B cell (primary cell): ENCODE results near the gene ME1. TPM values are rescaled to one million over a fixed set of nuclear protein-coding genes. Genes with fewer than 3 reads are reported as not detected.

Experiments used
- ATAC-seq: fragments of 200-7000 bp; cut with Tn5 transposase; one replicate; pipeline ENCODE4 v1.10.0; 2021; ENCODE audit warnings: low read depth, mild to moderate bottlenecking, moderate number of reproducible peaks, moderate library complexity
- CTCF ChIA-PET: fragments of 350-600 bp; sonication (Branson Sonifier 250); formaldehyde crosslinking; loops from one replicate; lab custom pipeline; 2021; ENCODE audit warnings: antibody characterized with exemption, inconsistent platforms; lab: Charles Lee
- POLR2A ChIA-PET: fragments of 350-600 bp; sonication (Branson Sonifier 250); formaldehyde crosslinking; loops from one replicate; lab custom pipeline; 2021; ENCODE audit warnings: antibody characterized with exemption; lab: Charles Lee
- DNase-seq: peaks from one replicate; pipeline ENCODE4 v3.0.0; 2013
- H2AFZ ChIP-seq: 2 replicates; pipeline ENCODE4 v1.6.1; 2012; ENCODE audit warnings: mild to moderate bottlenecking, low read depth, low read length; ENCODE audit not compliant: insufficient read depth, poor library complexity, severe bottlenecking
- H3K27ac ChIP-seq, 2 donors: 1 replicate in 1 of 2; 2 replicates in 1 of 2; pipeline ENCODE4 v1.5.1; 2012 to 2013; ENCODE audit warnings: low read length in 2 of 2, mild to moderate bottlenecking in 2 of 2, moderate library complexity in 1 of 2
- H3K27me3 ChIP-seq, 4 experiments: fragments of 200-600 bp in 1 of 4; sonication (generic) in 1 of 4; replicated peaks in 1 of 4; 1 replicate in 2 of 4; 2 replicates in 2 of 4; pipeline versions ENCODE4 v1.6.1 to v1.7.0; 2013 to 2016; ENCODE audit warnings: low read length in 3 of 4, mild to moderate bottlenecking in 2 of 4, mixed read lengths in 1 of 4, moderate library complexity in 1 of 4; ENCODE audit not compliant: insufficient read depth in 4 of 4, control insufficient read depth in 3 of 4; ENCODE audit errors: control extremely low read depth in 1 of 4
- H3K36me3 ChIP-seq, 2 experiments: replicated peaks in 1 of 2; 1 replicate in 1 of 2; 2 replicates in 1 of 2; pipeline versions ENCODE4 v1.6.1 to v1.7.1; 2013; ENCODE audit warnings: low read length in 1 of 2; ENCODE audit not compliant: insufficient read depth in 2 of 2, control insufficient read depth in 1 of 2; ENCODE audit errors: control extremely low read depth in 1 of 2, extremely low read depth in 1 of 2
- H3K4me1 ChIP-seq, 2 donors: fragments of 200-600 bp in 1 of 2; sonication (generic) in 1 of 2; 1 replicate in 1 of 2; 2 replicates in 1 of 2; pipeline versions ENCODE4 v1.5.1 to v1.6.1; 2013 to 2017; ENCODE audit warnings: low read length in 2 of 2; ENCODE audit not compliant: control insufficient read depth in 2 of 2, insufficient read depth in 2 of 2
- H3K4me2 ChIP-seq: replicated peaks from 2 replicates; pipeline ENCODE3; 2012; ENCODE audit warnings: mild to moderate bottlenecking, low read depth, low read length; ENCODE audit not compliant: poor library complexity, severe bottlenecking
- H3K4me3 ChIP-seq, 5 experiments: fragments of 200-600 bp in 1 of 5; sonication (generic) in 1 of 5; 1 replicate in 3 of 5; 2 replicates in 2 of 5; pipeline versions ENCODE4 v1.5.1 to v1.7.0; 2011 to 2016; ENCODE audit warnings: low read length in 4 of 5, mild to moderate bottlenecking in 4 of 5, low read depth in 2 of 5, control low read depth in 1 of 5, moderate library complexity in 1 of 5; ENCODE audit not compliant: insufficient read depth in 1 of 5; ENCODE audit errors: control extremely low read depth in 1 of 5, extremely low read depth in 1 of 5
- H3K79me2 ChIP-seq: fragments of 200-600 bp; sonication (generic); one replicate; pipeline ENCODE4 v1.6.0; 2016; ENCODE audit warnings: low read length; ENCODE audit not compliant: control insufficient read depth, insufficient read depth
- H3K9ac ChIP-seq: fragments of 200-600 bp; sonication (generic); 2 replicates; pipeline ENCODE4 v1.6.1; 2017; ENCODE audit warnings: mild to moderate bottlenecking, low read length, moderate library complexity
- H3K9me3 ChIP-seq, 3 donors: one replicate each; pipeline versions ENCODE4 v1.6.1 to v1.7.1; 2013; ENCODE audit warnings: low read length in 2 of 3; ENCODE audit not compliant: control insufficient read depth in 2 of 3, insufficient read depth in 1 of 3; ENCODE audit errors: control extremely low read depth in 1 of 3
- H4K20me1 ChIP-seq: 2 replicates; pipeline ENCODE4 v1.6.0; 2012; ENCODE audit warnings: mild to moderate bottlenecking, low read length; ENCODE audit not compliant: insufficient read depth, control insufficient read depth, poor library complexity, severe bottlenecking
- H3K27ac Mint-ChIP-seq: one replicate; pipeline ENCODE4 v1.8.0; 2021; ENCODE audit warnings: mixed read lengths
- H3K27me3 Mint-ChIP-seq: one replicate; pipeline ENCODE4 v1.8.0; 2021; ENCODE audit warnings: mixed read lengths
- H3K4me1 Mint-ChIP-seq: one replicate; pipeline ENCODE4 v1.8.0; 2021; ENCODE audit warnings: mixed read lengths
- H3K4me3 Mint-ChIP-seq: one replicate; pipeline ENCODE4 v1.8.0; 2021; ENCODE audit warnings: mixed read lengths
- H3K9me3 Mint-ChIP-seq: one replicate; pipeline ENCODE4 v1.8.0; 2022; ENCODE audit warnings: mixed read lengths; ENCODE audit not compliant: insufficient read depth
- EZH2 ChIP-seq: IDR thresholded peaks from 2 replicates; pipeline ENCODE4 v1.6.1; 2012; ENCODE audit warnings: borderline replicate concordance, low read depth, mild to moderate bottlenecking, moderate library complexity, low read length; ENCODE audit not compliant: insufficient read depth, poor library complexity, severe bottlenecking
- WGBS: methylation state at CpG from one replicate; pipeline ENCODE4 v1.1.5; 2013; ENCODE audit warnings: missing lambda C conversion rate; ENCODE audit not compliant: insufficient coverage; 5-methylcytosine and 5-hydroxymethylcytosine counted together
- intact Hi-C: fragments of 100-400 bp; cut with micrococcal nuclease; formaldehyde crosslinking; loops from one replicate; pipeline ENCODE4 v1.10.0; 2022
- polyA plus RNA-seq: library from polyadenylated mRNA; depleted of rRNA; stranded (reverse); fragments of >200 nt; gene quantifications from 2 replicates; pipeline ENCODE4 v1.2.3, GENCODE V29; 2012
- total RNA-seq, 2 donors: library from RNA; stranded (reverse); fragments of 120-200 nt in 1 of 2; gene quantifications; 1 replicate in 1 of 2; 2 replicates in 1 of 2; pipeline versions ENCODE4 v1.2.3 to v1.2.4, GENCODE V29; 2013 to 2022
- TF ChIP-seq, protein P1 (sequence below): fragments of 200-600 bp; IDR thresholded peaks from one replicate; pipeline ENCODE4 v1.8.0; 2022; ENCODE audit warnings: antibody characterized with exemption, mild to moderate bottlenecking

ME1 gene
- total and polyA plus RNA-seq, 2 donors (not counting 1 experiment from before 2014, with no cell fraction given): not detected

DNA sequence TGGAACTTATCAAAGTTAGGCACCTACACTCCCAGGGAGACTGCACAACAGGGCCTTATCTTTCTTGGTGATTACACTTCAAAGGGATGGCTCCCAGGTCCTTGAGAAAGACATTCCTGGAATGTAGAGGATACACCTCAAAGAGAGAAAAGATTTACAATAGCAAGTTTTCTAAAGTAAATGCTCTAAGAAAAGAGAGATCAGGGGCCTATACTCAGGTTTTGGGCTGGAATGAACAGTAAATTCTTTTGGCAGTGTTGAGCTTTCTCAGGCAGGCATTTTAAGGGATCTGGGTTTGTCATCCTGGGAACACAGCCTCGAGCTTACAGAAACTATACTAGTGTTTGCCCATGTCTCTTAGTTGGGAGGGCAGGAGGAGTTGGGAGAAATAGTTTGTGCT, 31.7 kb upstream of the ME1 start:
- Histone ChIP-seq H3K27me3 (no peaks in the 10 kb centered on the region), H3K4me3 (no peak overlapping the region), H3K4me2 (no peak overlapping the region), H4K20me1 (no peaks in the 10 kb centered on the region), H3K79me2 (no peaks in the 10 kb centered on the region), H3K9ac (no peak overlapping the region), H3K27ac (no peak overlapping the region), H2AFZ (no peak overlapping the region), H3K36me3 (no peaks in the 10 kb centered on the region), H3K4me1 (no peaks in the 10 kb centered on the region), H3K9me3 (no peaks in the 10 kb centered on the region)
- no peak for TF ChIP-seq EZH2
- Mint-ChIP-seq H3K4me1 (no peaks in the 10 kb centered on the region), H3K9me3 (no peaks in the 10 kb centered on the region), H3K27ac (no peak overlapping the region), H3K4me3 (no peak overlapping the region), H3K27me3 (no peaks in the 10 kb centered on the region)
- no peak for DNase-seq
- ChIA-PET CTCF (interaction anchor here (1.5 kb wide), 1 partner anchor 10 kb away, joined by 3 read pairs; no protein-coding TSS in a partner anchor), POLR2A (no interaction called here)
- intact Hi-C loops: no loop called here
- WGBS: 78% methylated on average over 1 of the region's 1 CpG
- no peak for ATAC-seq

DNA sequence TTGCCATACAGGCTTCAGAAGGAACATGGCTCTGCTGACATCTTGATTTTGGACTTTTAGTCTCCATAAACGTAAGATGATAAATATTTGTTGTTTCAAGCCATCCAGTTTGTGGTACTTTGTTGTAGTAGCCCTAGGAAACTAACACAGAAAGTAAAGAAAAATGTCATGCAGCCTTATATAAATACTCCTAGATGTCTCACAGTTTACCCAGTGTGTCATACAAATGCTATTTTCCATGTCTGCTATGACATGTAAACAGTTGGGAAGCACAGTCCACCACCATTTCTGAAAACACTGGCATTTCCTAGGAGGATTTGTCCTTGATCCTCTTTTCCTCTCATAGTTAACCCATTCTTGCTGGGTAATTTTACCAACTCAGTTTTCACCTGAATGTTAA, 30.6 kb upstream of the ME1 start:
- Histone ChIP-seq H3K9me3 (no peaks in the 10 kb centered on the region), H3K4me1 (no peaks in the 10 kb centered on the region), H3K79me2 (no peaks in the 10 kb centered on the region), H3K27ac (no peak overlapping the region), H3K4me3 (no peak overlapping the region), H3K27me3 (no peaks in the 10 kb centered on the region), H3K36me3 (no peaks in the 10 kb centered on the region), H2AFZ (no peak overlapping the region), H4K20me1 (no peaks in the 10 kb centered on the region), H3K9ac (no peak overlapping the region), H3K4me2 (no peak overlapping the region)
- ATAC-seq (no peak), DNase-seq (no peak)
- WGBS: no CpG with 5 or more reads among the region's 1 CpG
- POLR2A ChIA-PET: no interaction called here
- no peak overlapping the region for H3K4me3 Mint-ChIP-seq
- H3K27me3 Mint-ChIP-seq: no peaks in the 10 kb centered on the region
- intact Hi-C loops: no loop called here
- CTCF ChIA-PET: interaction anchor here (1.5 kb wide), 1 partner anchor 11 kb away, joined by 3 read pairs; no protein-coding TSS in a partner anchor
- H3K27ac Mint-ChIP-seq: no peak overlapping the region
- no peaks in the 10 kb centered on the region for H3K9me3 Mint-ChIP-seq
- H3K4me1 Mint-ChIP-seq: no peaks in the 10 kb centered on the region
- no peak for TF ChIP-seq EZH2
- TF ChIP-seq, protein P1, sequence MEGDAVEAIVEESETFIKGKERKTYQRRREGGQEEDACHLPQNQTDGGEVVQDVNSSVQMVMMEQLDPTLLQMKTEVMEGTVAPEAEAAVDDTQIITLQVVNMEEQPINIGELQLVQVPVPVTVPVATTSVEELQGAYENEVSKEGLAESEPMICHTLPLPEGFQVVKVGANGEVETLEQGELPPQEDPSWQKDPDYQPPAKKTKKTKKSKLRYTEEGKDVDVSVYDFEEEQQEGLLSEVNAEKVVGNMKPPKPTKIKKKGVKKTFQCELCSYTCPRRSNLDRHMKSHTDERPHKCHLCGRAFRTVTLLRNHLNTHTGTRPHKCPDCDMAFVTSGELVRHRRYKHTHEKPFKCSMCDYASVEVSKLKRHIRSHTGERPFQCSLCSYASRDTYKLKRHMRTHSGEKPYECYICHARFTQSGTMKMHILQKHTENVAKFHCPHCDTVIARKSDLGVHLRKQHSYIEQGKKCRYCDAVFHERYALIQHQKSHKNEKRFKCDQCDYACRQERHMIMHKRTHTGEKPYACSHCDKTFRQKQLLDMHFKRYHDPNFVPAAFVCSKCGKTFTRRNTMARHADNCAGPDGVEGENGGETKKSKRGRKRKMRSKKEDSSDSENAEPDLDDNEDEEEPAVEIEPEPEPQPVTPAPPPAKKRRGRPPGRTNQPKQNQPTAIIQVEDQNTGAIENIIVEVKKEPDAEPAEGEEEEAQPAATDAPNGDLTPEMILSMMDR: no peak
